ENCODE results near the gene SOST. TPM values are rescaled to one million over a fixed set of nuclear protein-coding genes. Genes with fewer than 3 reads are reported as not detected.

Gene SOST
- total RNA-seq, 1 donor from 2014 or later = not detected

DNA sequence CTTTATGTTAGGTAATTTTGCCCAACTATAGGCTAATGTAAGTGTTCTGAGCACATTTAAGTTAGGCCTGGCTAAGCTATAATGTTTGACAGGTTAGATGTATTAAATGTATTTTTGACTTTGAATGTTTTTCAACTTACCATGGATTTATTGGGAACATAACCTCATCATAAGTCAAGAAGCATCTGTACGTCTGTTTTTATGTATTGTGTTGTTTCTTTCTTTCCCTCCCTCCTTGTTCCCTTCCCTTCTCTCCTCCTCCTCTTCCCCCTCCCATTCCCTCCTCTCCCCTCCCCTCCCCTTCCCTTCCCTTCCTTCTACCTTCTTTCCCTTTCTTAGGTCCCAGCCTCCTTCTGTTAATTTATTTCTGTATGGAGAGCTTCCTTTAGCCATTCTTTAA is 30.9 kb upstream of the SOST start:
- H3K4me1 ChIP-seq = no peaks in the 10 kb centered on the region
- H3K36me3 ChIP-seq = no peaks in the 10 kb centered on the region
- no peak overlapping the region for H3K27ac ChIP-seq
- H3K27me3 ChIP-seq = no peaks in the 10 kb centered on the region
- no peaks in the 10 kb centered on the region for H3K9me3 ChIP-seq
- intact Hi-C loops (cut with DNase I) = loop anchor here (10.0 kb wide), 1 partner anchor 55 kb away; the partner anchor contains the start of gene CD300LG
- DNase-seq (ENCODE audit: extremely low spot score in 2 of 2) = no peak
- H3K4me3 ChIP-seq = no peak overlapping the region
- TF ChIP-seq POLR2A (IDR thresholded peaks at IDR 0.05) (no peak), POLR2AphosphoS5 (IDR thresholded peaks at IDR 0.05; ENCODE audit: insufficient read depth in 1 of 2, low read depth in 1 of 2) (no peak)
- TF ChIP-seq, protein P1, sequence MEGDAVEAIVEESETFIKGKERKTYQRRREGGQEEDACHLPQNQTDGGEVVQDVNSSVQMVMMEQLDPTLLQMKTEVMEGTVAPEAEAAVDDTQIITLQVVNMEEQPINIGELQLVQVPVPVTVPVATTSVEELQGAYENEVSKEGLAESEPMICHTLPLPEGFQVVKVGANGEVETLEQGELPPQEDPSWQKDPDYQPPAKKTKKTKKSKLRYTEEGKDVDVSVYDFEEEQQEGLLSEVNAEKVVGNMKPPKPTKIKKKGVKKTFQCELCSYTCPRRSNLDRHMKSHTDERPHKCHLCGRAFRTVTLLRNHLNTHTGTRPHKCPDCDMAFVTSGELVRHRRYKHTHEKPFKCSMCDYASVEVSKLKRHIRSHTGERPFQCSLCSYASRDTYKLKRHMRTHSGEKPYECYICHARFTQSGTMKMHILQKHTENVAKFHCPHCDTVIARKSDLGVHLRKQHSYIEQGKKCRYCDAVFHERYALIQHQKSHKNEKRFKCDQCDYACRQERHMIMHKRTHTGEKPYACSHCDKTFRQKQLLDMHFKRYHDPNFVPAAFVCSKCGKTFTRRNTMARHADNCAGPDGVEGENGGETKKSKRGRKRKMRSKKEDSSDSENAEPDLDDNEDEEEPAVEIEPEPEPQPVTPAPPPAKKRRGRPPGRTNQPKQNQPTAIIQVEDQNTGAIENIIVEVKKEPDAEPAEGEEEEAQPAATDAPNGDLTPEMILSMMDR (IDR thresholded peaks at IDR 0.05) = no peak

- Histone ChIP-seq H3K4me1 (no peaks in the 10 kb centered on the region), H3K27me3 (no peaks in the 10 kb centered on the region), H3K4me3 (no peak overlapping the region), H3K36me3 (no peaks in the 10 kb centered on the region), H3K27ac (no peak overlapping the region), H3K9me3 (no peaks in the 10 kb centered on the region)
- intact Hi-C loops (cut with DNase I) = loop anchor here (10.0 kb wide), 1 partner anchor 56 kb away; the partner anchor contains the start of gene CD300LG
- DNase-seq (ENCODE audit: extremely low spot score in 2 of 2) = peak in 1 of 2 donors; percentile 40
- TF ChIP-seq POLR2A (IDR thresholded peaks at IDR 0.05) (no peak), POLR2AphosphoS5 (IDR thresholded peaks at IDR 0.05; ENCODE audit: insufficient read depth in 1 of 2, low read depth in 1 of 2) (no peak)
- TF ChIP-seq, protein P1 (IDR thresholded peaks at IDR 0.05) = no peak
Measured at GRCh38 chr17:43788540-43788939, 29.9 kb upstream of the SOST start.

GRCh38 chr17:43787728-43788127 is 29.1 kb upstream of the SOST start:
- H3K27ac ChIP-seq = no peak overlapping the region
- TF ChIP-seq, protein P1 (IDR thresholded peaks at IDR 0.05) = no peak
- TF ChIP-seq POLR2AphosphoS5 (IDR thresholded peaks at IDR 0.05; ENCODE audit: insufficient read depth in 1 of 2, low read depth in 1 of 2) = no peak
- no peak for TF ChIP-seq POLR2A (IDR thresholded peaks at IDR 0.05)
- intact Hi-C loops (cut with DNase I) = loop anchor here (10.0 kb wide), 1 partner anchor 57 kb away; the partner anchor contains the start of gene CD300LG

DNA sequence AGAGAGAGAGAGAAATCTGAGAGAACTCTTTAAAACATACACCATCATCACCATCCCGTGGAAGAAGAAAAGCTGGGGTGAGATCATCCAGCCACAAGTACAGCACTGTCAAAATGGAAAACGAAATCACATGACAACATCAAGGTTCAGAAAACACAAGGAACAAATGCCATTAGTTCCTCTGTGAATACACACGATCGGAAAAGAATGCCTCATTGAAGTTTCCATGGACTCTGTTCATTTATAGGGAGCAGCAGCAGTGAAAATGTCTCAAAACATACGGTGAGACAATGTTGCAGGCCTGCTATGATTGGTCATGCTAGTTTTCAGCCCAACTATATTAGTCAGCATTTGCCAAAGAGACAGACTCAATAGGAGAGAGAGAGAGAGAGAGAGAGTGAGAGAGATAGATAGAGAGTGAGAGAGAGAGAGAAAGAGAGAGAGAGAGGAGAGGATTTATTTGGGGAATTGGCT is 26.1 kb upstream of the SOST start:
- Histone ChIP-seq H3K36me3 (no peaks in the 10 kb centered on the region), H3K4me1 (peaks cover 4% of the 10 kb centered on the region), H3K27me3 (no peaks in the 10 kb centered on the region), H3K27ac (peak overlapping the region; percentile 36), H3K4me3 (no peak overlapping the region), H3K9me3 (no peaks in the 10 kb centered on the region)
- TF ChIP-seq POLR2AphosphoS5 (IDR thresholded peaks at IDR 0.05; ENCODE audit: insufficient read depth in 1 of 2, low read depth in 1 of 2) = no peak
- TF ChIP-seq, protein P1 (IDR thresholded peaks at IDR 0.05) = no peak
- no peak for TF ChIP-seq POLR2A (IDR thresholded peaks at IDR 0.05)
- no peak for DNase-seq (ENCODE audit: extremely low spot score in 2 of 2)
- intact Hi-C loops (cut with DNase I) = loop anchor here (10.0 kb wide), 1 partner anchor 60 kb away; the partner anchor contains the start of gene CD300LG

More at GRCh38 chr17:43787728-43788127, 29.1 kb upstream of the SOST start:
- no peaks in the 10 kb centered on the region for H3K36me3 ChIP-seq
- H3K4me1 ChIP-seq = no peaks in the 10 kb centered on the region
- H3K4me3 ChIP-seq = no peak overlapping the region
- H3K9me3 ChIP-seq = no peaks in the 10 kb centered on the region
- no peak for DNase-seq (ENCODE audit: extremely low spot score in 2 of 2)
- no peaks in the 10 kb centered on the region for H3K27me3 ChIP-seq

- DNase-seq (ENCODE audit: extremely low spot score in 2 of 2) = peak in 1 of 2 donors; percentile 10
- Histone ChIP-seq H3K4me3 (no peak overlapping the region), H3K27ac (peak overlapping the region; percentile 36), H3K27me3 (no peaks in the 10 kb centered on the region), H3K36me3 (no peaks in the 10 kb centered on the region), H3K9me3 (no peaks in the 10 kb centered on the region), H3K4me1 (peaks cover 10% of the 10 kb centered on the region)
- intact Hi-C loops (cut with DNase I) = loop anchor here (10.0 kb wide), 1 partner anchor 61 kb away; the partner anchor contains the start of gene CD300LG
- TF ChIP-seq POLR2AphosphoS5 (IDR thresholded peaks at IDR 0.05; ENCODE audit: insufficient read depth in 1 of 2, low read depth in 1 of 2) (no peak), POLR2A (IDR thresholded peaks at IDR 0.05) (no peak)
- TF ChIP-seq, protein P1 (IDR thresholded peaks at IDR 0.05) = no peak
Measured at GRCh38 chr17:43784068-43784467, 25.5 kb upstream of the SOST start.
